SU-DHL-6 (cell line): ENCODE measurements around the gene DSN1.
"Not testable (repeated sequence)": the region's sequence is repeated elsewhere in the genome, so short reads cannot be mapped to it uniquely, and the experiment has no call there.

Experiments
- H2AFZ ChIP-seq: fragments of 200-600 bp; sonication (generic); 2 replicates; pipeline ENCODE4 v1.6.1; 2014; ENCODE audit warnings: low read depth, mild to moderate bottlenecking, moderate library complexity, mixed read lengths, antibody characterized with exemption, low read length; ENCODE audit not compliant: severe bottlenecking
- H3F3A ChIP-seq: fragments of 200-600 bp; shearing (Covaris generic); 2 replicates; pipeline ENCODE4 v1.6.0; 2016; ENCODE audit warnings: antibody characterized with exemption, mild to moderate bottlenecking; ENCODE audit not compliant: insufficient read depth
- H3K27ac ChIP-seq: fragments of 200-600 bp; sonication (generic); 2 replicates; pipeline ENCODE4 v1.5.1; 2016; ENCODE audit warnings: low read depth, mild to moderate bottlenecking, low read length, moderate library complexity, mixed read lengths
- H3K27me3 ChIP-seq: fragments of 200-600 bp; sonication (generic), shearing (Covaris generic); 2 replicates; pipeline ENCODE4 v1.6.0; 2014; ENCODE audit warnings: mild to moderate bottlenecking, low read length
- H3K36me3 ChIP-seq: fragments of 200-600 bp; sonication (generic); 2 replicates; pipeline ENCODE4 v1.6.1; 2014; ENCODE audit warnings: mild to moderate bottlenecking, low read length, mixed read lengths
- H3K4me2 ChIP-seq: fragments of 300-600, 200-600 bp; shearing (Covaris generic), sonication (generic); 2 replicates; pipeline ENCODE4 v1.6.0; 2014; ENCODE audit warnings: low read length, low read depth, mild to moderate bottlenecking; ENCODE audit not compliant: poor library complexity, severe bottlenecking
- H3K4me3 ChIP-seq: fragments of 200-600 bp; sonication (generic); 2 replicates; pipeline ENCODE4 v1.5.1; 2014; ENCODE audit warnings: antibody characterized with exemption, low read length, mild to moderate bottlenecking, mixed read lengths; ENCODE audit not compliant: insufficient read depth, poor library complexity, severe bottlenecking
- H3K79me2 ChIP-seq: fragments of 200-600 bp; sonication (generic); 2 replicates; pipeline ENCODE4 v1.6.1; 2014; ENCODE audit warnings: mild to moderate bottlenecking, low read length, moderate library complexity; ENCODE audit not compliant: insufficient read depth
- H3K9ac ChIP-seq: fragments of 200-600 bp; sonication (generic); 2 replicates; pipeline ENCODE4 v1.7.0; 2014; ENCODE audit warnings: mild to moderate bottlenecking, low read length
- H3K9me2 ChIP-seq: fragments of 200-600 bp; sonication (generic); replicated peaks from 2 replicates; pipeline ENCODE4 v1.6.1; 2014; ENCODE audit warnings: low read length; ENCODE audit not compliant: insufficient read depth
- H3K9me3 ChIP-seq: fragments of 200-600 bp; sonication (generic); 2 replicates; pipeline ENCODE4 v1.6.1; 2014; ENCODE audit warnings: low read length, mixed read lengths; ENCODE audit not compliant: insufficient read depth
- H4K20me1 ChIP-seq: fragments of 200-600 bp; sonication (generic); 2 replicates; pipeline ENCODE4 v1.6.1; 2014; ENCODE audit warnings: low read depth, mild to moderate bottlenecking, antibody characterized with exemption, low read length, moderate library complexity, mixed read lengths
- EZH2phosphoT487 ChIP-seq: fragments of 200-600 bp; sonication (generic), shearing (Covaris generic); conservative IDR thresholded peaks from 2 replicates; pipeline ENCODE4 v1.6.1; 2018; ENCODE audit warnings: mild to moderate bottlenecking, antibody characterized with exemption, low read length, moderate library complexity, mixed read lengths
- TF ChIP-seq, protein P1 (sequence below): fragments of 200-600 bp; sonication (generic); IDR thresholded peaks from one replicate; pipeline ENCODE4 v1.5.1; 2017; ENCODE audit warnings: antibody characterized with exemption, mild to moderate bottlenecking, low read length, moderate library complexity; ENCODE audit not compliant: insufficient read depth, poor library complexity, severe bottlenecking

DSN1 gene

DNA sequence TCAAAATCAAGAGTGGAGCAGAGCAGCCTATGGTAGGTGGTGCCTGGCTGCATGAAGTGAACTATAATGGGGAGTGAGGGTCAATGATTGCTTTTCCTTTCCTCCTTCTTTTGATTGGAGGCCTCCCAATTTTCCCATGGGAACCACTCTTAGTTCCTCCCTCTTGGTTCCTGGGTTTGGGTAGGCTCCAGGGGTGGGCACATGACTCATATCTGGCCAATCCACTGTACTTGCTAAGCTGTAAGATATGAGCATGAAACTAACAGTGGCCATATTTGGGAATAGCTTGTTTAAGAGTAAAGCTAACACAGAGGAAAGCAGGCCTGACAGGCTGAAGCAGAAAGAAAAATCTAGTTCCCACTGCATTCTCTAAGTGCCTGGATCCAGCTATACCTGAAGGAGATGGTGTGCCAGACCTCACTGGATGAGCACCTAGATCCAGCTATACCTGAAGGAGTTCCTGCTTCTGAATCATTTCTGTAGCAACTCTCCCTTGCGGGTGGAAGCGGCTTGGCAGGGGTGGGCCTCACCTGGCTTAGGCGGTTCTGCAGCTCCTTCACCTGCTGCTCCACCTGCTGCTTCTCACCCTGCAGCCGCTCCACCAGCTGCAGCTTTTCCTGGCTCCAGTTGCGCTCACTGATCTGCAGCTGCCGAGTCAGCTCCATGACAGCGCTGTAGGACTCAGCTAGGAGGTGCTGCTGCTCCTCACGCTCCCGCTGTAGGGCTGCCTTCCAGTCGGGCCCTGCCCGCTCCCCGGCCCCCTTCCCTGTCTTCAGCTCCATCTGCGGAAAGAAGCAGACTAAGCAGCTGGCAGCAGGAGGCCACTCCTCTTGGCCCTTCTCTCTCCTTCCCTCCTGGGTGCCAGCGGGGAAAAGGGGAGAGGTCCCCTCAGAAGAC lies 29.0 kb upstream of the DSN1 start:
- Histone ChIP-seq H3K9ac (no peak overlapping the region), H3K36me3 (peaks cover 7% of the 10 kb centered on the region; the same call in 1 of the 2 replicates), H3K79me2 (no peaks in the 10 kb centered on the region), H2AFZ (no peak overlapping the region), H3K9me2 (no peaks in the 10 kb centered on the region), H3K4me3 (no peak overlapping the region), H4K20me1 (no peaks in the 10 kb centered on the region), H3K27me3 (no peaks in the 10 kb centered on the region), H3K4me2 (no peak overlapping the region), H3K9me3 (no peaks in the 10 kb centered on the region), H3F3A (no peaks in the 10 kb centered on the region; the same call in 1 of the 2 replicates), H3K27ac (no peak overlapping the region)
- TF ChIP-seq, protein P1, sequence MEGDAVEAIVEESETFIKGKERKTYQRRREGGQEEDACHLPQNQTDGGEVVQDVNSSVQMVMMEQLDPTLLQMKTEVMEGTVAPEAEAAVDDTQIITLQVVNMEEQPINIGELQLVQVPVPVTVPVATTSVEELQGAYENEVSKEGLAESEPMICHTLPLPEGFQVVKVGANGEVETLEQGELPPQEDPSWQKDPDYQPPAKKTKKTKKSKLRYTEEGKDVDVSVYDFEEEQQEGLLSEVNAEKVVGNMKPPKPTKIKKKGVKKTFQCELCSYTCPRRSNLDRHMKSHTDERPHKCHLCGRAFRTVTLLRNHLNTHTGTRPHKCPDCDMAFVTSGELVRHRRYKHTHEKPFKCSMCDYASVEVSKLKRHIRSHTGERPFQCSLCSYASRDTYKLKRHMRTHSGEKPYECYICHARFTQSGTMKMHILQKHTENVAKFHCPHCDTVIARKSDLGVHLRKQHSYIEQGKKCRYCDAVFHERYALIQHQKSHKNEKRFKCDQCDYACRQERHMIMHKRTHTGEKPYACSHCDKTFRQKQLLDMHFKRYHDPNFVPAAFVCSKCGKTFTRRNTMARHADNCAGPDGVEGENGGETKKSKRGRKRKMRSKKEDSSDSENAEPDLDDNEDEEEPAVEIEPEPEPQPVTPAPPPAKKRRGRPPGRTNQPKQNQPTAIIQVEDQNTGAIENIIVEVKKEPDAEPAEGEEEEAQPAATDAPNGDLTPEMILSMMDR: no peak
- no peak for TF ChIP-seq EZH2phosphoT487

DNA sequence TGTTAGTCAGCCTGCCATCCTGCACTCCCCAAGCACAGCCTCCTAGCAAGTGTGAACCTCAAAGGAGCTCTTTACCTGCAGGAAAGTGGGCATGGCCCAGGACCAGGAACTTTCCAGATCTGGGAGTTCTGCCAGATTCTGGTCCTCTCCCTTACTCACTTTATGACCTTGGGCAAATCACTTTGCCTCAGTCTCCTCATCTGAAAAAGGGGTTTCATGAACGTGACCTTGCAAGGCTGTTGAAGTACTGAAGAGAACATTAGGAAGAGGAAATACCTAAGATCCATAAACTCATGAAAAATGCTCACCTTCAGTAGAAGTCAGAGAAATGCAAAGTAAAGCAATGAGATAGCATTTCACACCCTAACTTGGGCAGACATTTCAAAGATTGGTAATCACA lies 26.8 kb upstream of the DSN1 start:
- H3K36me3 ChIP-seq: peaks cover 4% of the 10 kb centered on the region; the same call in 1 of the 2 replicates

DNA sequence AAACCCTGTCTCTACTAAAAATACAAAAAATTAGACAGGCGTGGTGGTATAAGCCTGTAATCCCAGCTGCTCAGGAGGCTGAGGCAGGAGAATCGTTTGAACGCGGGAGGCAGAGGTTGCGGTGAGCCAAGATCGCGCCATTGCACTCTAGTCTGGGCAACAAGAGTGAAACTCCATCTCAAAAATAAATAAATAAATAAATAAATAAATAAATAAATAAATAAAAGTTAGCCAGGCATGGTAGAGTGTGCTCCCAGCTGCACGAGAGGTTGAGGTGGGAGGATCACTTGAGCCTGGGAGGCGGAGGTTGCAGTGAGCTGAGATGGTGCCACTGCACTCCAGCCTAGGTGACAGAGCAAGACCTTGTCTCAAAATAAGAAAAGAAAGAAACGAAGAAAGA lies 25.8 kb upstream of the DSN1 start:
- H3K27ac ChIP-seq, H2AFZ ChIP-seq, H3K9ac ChIP-seq, H3K4me3 ChIP-seq, H3K9me2 ChIP-seq, H3F3A ChIP-seq, H3K4me2 ChIP-seq, H3K9me3 ChIP-seq, H3K27me3 ChIP-seq, H4K20me1 ChIP-seq, H3K79me2 ChIP-seq, H3K36me3 ChIP-seq: not testable (repeated sequence)

More for the DNA sequence above, 26.8 kb upstream of the DSN1 start:
- Histone ChIP-seq H3K27ac (no peak overlapping the region), H2AFZ (no peak overlapping the region), H3K9me2 (no peaks in the 10 kb centered on the region), H3K9ac (no peak overlapping the region), H3F3A (no peaks in the 10 kb centered on the region; the same call in 1 of the 2 replicates), H3K4me3 (no peak overlapping the region), H3K27me3 (no peaks in the 10 kb centered on the region), H3K79me2 (no peaks in the 10 kb centered on the region), H3K9me3 (no peaks in the 10 kb centered on the region), H3K4me2 (no peak overlapping the region), H4K20me1 (no peaks in the 10 kb centered on the region)
- TF ChIP-seq, protein P1: no peak
- no peak for TF ChIP-seq EZH2phosphoT487

DNA sequence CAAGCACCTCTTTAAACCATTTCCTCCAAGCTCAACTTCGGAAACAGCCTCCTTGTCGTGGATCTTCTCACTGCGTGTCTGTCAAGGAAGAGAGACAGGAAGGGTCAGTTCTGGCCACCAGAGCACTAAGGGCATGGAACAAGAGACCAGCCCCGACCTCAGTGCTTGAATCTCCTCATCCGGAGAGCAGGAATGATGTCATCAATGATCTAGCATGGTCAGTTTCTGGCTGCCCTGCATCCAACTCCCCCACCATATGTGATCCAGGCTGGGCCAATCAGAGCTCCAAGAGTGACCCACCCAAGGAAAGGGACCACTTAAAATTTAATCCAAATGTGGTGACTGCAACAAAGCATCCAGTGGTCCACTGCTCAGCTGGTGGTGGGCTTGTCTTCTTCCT lies 23.3 kb upstream of the DSN1 start:
- no peaks in the 10 kb centered on the region for H3K9me3 ChIP-seq
- no peaks in the 10 kb centered on the region for H3K9me2 ChIP-seq
- H3K9ac ChIP-seq: no peak overlapping the region
- H3K4me2 ChIP-seq: no peak overlapping the region
- no peaks in the 10 kb centered on the region; the same call in 1 of the 2 replicates for H3F3A ChIP-seq
- H4K20me1 ChIP-seq: no peaks in the 10 kb centered on the region
- H3K27me3 ChIP-seq: no peaks in the 10 kb centered on the region
- TF ChIP-seq, protein P1: no peak
- no peak for TF ChIP-seq EZH2phosphoT487
- H3K27ac ChIP-seq: no peak overlapping the region
- peaks cover 4% of the 10 kb centered on the region; the same call in 1 of the 2 replicates for H3K36me3 ChIP-seq
- no peak overlapping the region for H3K4me3 ChIP-seq
- H3K79me2 ChIP-seq: 0 out of 2 replicates have a peak, but pooled peaks cover 3% of the 10 kb centered on the region
- no peak overlapping the region for H2AFZ ChIP-seq
